ENCODE results near the gene LDLRAD4.

Gene LDLRAD4

DNA sequence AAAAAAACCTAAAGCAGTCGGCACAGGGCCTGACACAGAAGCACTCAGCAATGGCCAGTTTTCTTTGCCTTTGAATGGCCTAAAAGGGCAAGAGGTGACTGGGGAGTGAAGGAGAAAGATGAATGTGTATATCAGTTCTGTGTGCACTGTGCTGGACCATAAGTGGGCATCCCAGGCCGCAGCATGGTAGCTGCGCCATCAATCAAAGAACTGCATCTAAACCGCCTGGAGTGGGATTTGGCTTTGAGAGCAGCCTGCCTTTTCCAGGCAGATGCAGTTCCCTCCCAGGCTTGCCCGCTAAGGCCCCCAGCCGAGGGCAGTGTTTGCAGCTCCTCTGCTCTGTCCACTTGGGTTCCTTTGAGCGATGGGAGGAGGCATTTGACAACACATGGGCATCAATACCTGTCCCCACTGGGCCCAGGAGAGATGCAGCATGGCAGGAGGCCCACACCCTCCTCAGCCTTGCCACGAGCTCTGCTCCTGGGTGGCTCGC is 363.7 kb downstream of the LDLRAD4 start:
- no peaks in the 10 kb centered on the region for H3K9me3 ChIP-seq
- peaks cover 84% of the 10 kb centered on the region for H4K20me1 ChIP-seq
- H3K36me3 ChIP-seq, result peaks cover 33% of the 10 kb centered on the region
- H3K4me2 ChIP-seq, result peak overlapping the region; percentile 68; the same call in 1 of the 2 replicates
- no peaks in the 10 kb centered on the region for H3K27me3 ChIP-seq
- peaks cover 95% of the 10 kb centered on the region for H3K4me1 ChIP-seq
- no peak overlapping the region for H3K4me3 ChIP-seq
- H3K27ac ChIP-seq, result no peak overlapping the region
- no peak overlapping the region for H3K9ac ChIP-seq
- TF ChIP-seq Cebpa-rat (IDR thresholded peaks at IDR 0.05), result no peak

DNA sequence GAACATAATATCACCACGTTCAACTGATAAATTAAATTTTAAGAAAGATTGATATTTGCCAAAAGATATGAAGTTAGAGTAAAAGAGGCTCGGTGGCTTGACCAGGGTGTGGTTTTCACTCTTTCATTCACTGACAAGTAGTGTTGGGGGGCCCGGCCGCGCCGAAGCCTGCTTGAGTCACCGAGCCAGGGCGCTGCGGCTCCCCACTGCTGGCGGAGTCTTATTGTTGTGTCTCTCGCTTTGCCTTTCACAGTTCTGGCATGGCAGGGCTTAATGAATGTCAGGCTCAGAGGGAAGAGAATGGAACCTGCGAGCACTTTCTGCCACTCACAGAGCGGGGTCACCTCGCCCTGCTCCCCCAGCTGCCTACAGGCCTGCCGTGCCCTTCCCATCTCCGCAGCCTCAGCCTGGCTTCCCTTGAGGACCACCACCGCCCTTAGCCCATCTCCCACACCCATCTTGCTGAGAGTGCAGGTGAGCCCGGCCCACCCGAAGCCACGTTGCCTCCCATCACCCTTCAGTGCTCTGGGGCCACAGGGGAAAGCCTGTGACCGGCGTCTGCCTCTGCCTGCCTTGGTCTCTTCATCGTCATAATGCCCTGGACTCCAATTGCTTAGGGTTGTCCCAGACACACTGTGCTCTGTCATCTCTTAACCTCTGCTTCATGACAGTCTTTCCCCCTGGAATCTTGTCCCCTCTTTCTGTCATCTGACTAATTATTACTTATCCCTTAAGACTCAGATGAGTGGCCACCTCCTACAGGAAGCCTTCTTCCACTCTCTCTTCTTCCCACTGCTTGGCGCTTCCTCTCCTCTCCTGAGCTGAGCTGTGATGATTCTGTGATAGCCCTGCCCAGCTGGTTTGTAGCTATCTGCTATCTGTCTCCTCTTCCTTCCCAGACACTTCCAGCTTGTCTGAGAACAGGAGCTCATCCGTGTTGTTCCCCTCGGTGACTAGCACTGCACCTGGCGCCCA is 365.3 kb downstream of the LDLRAD4 start:
- no peaks in the 10 kb centered on the region for H3K9me3 ChIP-seq
- peaks cover 87% of the 10 kb centered on the region for H3K4me1 ChIP-seq
- no peak overlapping the region for H3K9ac ChIP-seq
- H3K4me2 ChIP-seq, result 0 out of 2 replicates have a peak overlapping the region, but pooled peaks have one; percentile 33
- H3K27ac ChIP-seq, result 0 out of 2 replicates have a peak overlapping the region, but pooled peaks have one; percentile 29
- H4K20me1 ChIP-seq, result peaks cover 78% of the 10 kb centered on the region
- H3K4me3 ChIP-seq, result no peak overlapping the region
- peaks cover 37% of the 10 kb centered on the region for H3K36me3 ChIP-seq
- H3K27me3 ChIP-seq, result no peaks in the 10 kb centered on the region
- TF ChIP-seq Cebpa-rat (IDR thresholded peaks at IDR 0.05), result no peak

DNA sequence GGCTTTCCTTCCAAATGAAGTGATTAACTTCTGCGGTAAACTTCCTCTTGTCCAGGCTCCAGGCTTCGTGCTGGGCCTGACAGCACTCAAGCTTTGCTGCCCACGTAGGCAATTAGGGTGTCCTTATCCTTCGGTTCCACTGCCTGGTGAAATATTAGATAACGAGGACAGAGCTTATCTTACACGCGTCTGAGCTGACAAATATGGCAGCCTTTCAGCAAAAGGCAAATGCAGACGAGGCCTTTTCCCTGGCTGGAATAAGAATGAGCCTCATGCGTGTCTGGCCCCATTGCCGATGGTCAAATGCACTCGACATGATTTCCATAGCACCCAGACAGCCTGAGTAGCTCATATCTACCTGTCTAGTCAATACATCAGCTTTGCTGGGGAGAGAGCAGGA is 366.3 kb downstream of the LDLRAD4 start:
- H3K4me1 ChIP-seq, result peaks cover 87% of the 10 kb centered on the region
- H3K4me2 ChIP-seq, result peak overlapping the region; percentile 33; the same call in 1 of the 2 replicates
- no peak for TF ChIP-seq Cebpa-rat (IDR thresholded peaks at IDR 0.05)
- no peak overlapping the region for H3K4me3 ChIP-seq
- H3K27me3 ChIP-seq, result no peaks in the 10 kb centered on the region
- no peaks in the 10 kb centered on the region for H3K9me3 ChIP-seq
- H4K20me1 ChIP-seq, result peaks cover 78% of the 10 kb centered on the region
- peaks cover 43% of the 10 kb centered on the region for H3K36me3 ChIP-seq
- no peak overlapping the region for H3K27ac ChIP-seq
- H3K9ac ChIP-seq, result no peak overlapping the region

DNA sequence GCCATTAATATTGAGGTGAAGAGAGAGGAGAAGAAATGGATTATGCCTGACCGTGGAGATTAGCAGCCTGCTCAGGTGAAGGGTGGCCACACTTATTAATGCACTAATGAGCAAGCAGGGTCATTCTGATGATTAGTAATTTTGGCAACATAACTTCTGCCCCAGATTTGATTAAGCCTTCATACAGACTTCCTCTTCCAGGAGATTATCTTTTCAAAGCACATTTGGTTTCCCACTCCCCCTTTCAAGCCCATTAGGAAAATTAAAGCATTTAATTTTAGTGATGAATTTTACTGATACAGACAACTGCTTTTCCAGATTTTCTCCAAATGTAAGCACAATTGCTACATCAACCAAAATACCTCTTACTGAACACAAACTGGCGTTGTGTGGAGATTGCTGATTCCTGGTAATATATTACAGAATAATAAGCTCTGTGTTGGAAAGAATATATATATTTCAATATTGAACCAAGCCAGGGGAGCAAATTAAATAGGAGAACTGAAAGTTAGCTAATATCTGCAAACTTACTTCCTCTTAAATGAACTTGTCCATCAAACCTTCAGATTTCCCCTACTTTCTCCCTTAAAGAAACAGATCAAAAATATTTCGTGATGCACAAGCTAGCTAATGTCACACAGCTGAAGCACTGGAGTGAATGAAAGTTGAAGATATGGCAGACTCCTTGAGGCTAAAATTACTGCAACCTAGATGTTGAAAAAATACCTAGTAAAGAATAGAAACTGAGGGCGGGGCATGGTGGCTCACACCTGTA is 367.0 kb downstream of the LDLRAD4 start:
- no peak overlapping the region for H3K4me3 ChIP-seq
- peaks cover 76% of the 10 kb centered on the region for H4K20me1 ChIP-seq
- H3K36me3 ChIP-seq, result peaks cover 43% of the 10 kb centered on the region
- no peaks in the 10 kb centered on the region for H3K9me3 ChIP-seq
- no peak overlapping the region for H3K9ac ChIP-seq
- H3K4me2 ChIP-seq, result peak overlapping the region; percentile 33
- no peak for TF ChIP-seq Cebpa-rat (IDR thresholded peaks at IDR 0.05)
- no peak overlapping the region for H3K27ac ChIP-seq
- no peaks in the 10 kb centered on the region for H3K27me3 ChIP-seq
- peaks cover 87% of the 10 kb centered on the region for H3K4me1 ChIP-seq

DNA sequence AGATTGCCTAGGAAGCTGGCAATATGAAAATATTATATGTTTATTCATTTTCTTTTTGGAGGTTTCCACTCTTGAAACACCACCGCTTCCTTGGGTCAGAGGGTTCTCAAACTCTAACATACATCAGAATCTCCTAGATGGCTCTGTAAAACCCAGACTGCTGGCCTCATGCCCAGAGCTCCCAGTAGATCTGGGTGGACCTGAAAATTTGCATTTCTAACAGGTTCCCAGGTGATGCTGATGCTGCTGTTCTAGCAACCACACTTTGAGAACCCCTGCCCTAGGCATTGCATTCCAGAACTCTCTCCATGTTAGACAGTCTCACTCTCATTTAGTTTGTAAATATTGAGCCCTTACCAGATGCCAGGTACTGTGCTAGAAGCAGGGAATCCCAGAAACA is 368.4 kb downstream of the LDLRAD4 start:
- H3K4me1 ChIP-seq, result peaks cover 87% of the 10 kb centered on the region
- H3K4me3 ChIP-seq, result no peak overlapping the region
- H3K36me3 ChIP-seq, result peaks cover 43% of the 10 kb centered on the region
- no peaks in the 10 kb centered on the region for H3K9me3 ChIP-seq
- H3K27ac ChIP-seq, result no peak overlapping the region
- H3K9ac ChIP-seq, result no peak overlapping the region
- no peaks in the 10 kb centered on the region for H3K27me3 ChIP-seq
- no peak for TF ChIP-seq Cebpa-rat (IDR thresholded peaks at IDR 0.05)
- H4K20me1 ChIP-seq, result peaks cover 75% of the 10 kb centered on the region
- no peak overlapping the region for H3K4me2 ChIP-seq

DNA sequence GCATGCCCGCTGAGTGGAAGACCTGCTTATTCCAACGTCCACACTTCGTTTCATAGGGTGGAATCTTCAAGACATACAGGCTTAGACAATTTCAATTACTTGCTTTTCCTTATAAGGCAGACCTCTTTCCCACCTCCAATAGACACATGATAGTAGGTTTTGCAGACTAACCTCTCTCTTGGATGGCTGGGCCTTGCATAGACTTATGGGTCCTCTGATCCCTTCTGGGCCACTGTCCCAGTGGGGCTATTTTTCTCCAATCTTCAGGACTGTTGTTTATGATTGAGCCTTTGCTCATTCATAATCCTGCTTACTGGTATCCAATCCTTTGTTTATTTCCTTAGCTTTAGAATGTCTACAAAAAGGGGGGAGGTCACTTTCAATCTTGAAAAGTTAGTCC is 368.9 kb downstream of the LDLRAD4 start:
- Histone ChIP-seq H3K9me3 (no peaks in the 10 kb centered on the region), H3K36me3 (peaks cover 39% of the 10 kb centered on the region), H4K20me1 (peaks cover 71% of the 10 kb centered on the region), H3K4me3 (no peak overlapping the region), H3K4me1 (peaks cover 87% of the 10 kb centered on the region), H3K27ac (no peak overlapping the region), H3K4me2 (no peak overlapping the region), H3K27me3 (no peaks in the 10 kb centered on the region), H3K9ac (no peak overlapping the region)
- no peak for TF ChIP-seq Cebpa-rat (IDR thresholded peaks at IDR 0.05)

DNA sequence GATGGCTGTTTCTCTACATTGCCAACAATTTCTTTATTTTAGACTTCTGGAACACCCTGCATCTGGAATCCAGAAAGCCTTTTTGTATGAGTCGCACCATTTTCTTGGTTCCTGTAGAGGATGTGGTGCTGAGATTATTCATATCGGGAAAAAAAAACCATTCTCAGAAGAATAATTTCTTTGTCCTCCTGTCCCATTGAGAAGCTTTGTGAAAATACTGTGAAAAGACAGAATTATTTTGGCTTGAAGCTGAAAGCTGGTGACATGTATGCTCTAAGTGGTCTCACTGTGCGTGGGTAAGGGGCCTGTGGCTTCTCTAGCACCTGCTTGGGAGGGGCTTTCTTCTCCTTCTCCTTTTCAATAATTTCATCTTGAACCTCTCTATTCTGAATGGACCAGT is 369.4 kb downstream of the LDLRAD4 start:
- peaks cover 38% of the 10 kb centered on the region for H3K36me3 ChIP-seq
- TF ChIP-seq Cebpa-rat (IDR thresholded peaks at IDR 0.05), result no peak
- H3K4me3 ChIP-seq, result no peak overlapping the region
- H4K20me1 ChIP-seq, result peaks cover 71% of the 10 kb centered on the region
- H3K4me2 ChIP-seq, result no peak overlapping the region
- H3K27ac ChIP-seq, result no peak overlapping the region
- no peak overlapping the region for H3K9ac ChIP-seq
- H3K4me1 ChIP-seq, result peaks cover 87% of the 10 kb centered on the region
- no peaks in the 10 kb centered on the region for H3K27me3 ChIP-seq
- H3K9me3 ChIP-seq, result no peaks in the 10 kb centered on the region

DNA sequence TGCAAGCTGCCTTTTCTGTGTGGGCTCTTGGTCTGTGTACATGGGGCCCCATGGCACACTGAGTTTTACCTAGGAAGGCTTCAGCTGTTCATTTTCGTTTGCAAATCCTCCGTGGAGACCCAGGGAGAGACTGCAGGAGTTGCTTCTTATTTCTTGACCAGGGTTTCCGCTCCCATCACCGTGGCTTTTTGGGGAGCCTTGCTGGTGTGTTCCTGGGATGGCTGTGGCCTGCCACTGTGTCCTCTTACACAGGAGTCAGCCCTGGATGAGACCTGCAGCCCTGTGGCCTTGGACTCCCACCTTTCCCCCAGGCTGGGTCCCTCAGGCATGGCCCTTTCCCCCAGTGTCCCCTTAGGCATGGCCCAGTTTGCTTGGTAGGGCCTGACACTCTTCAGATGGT is 370.8 kb downstream of the LDLRAD4 start:
- Histone ChIP-seq H3K4me3 (no peak overlapping the region), H3K9me3 (peaks cover 8% of the 10 kb centered on the region), H3K36me3 (peaks cover 42% of the 10 kb centered on the region), H3K4me2 (no peak overlapping the region), H3K4me1 (peaks cover 91% of the 10 kb centered on the region), H3K27me3 (no peaks in the 10 kb centered on the region), H3K27ac (peak overlapping the region; percentile 45), H3K9ac (no peak overlapping the region), H4K20me1 (peaks cover 69% of the 10 kb centered on the region)
- TF ChIP-seq Cebpa-rat (IDR thresholded peaks at IDR 0.05), result no peak

DNA sequence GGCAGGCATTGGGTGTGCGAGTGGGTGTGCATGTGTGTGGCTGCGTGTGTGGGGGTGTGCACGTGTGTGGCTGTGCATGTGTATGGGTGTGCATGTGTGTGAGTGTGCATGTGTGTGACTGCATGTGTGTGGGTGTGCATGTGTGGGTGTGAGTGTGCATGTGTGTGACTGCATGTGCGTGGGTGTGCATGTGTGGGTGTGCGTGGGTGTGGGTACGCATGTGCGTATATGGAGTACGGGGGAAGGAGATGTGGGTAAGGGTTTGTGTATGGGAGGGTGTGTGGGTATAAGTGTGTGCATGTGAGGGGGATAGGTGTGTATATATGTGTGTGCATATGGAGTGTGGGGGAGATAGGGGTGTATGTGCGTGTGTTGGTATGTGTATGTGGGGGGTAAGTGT is 371.4 kb downstream of the LDLRAD4 start:
- no peak for TF ChIP-seq Cebpa-rat (IDR thresholded peaks at IDR 0.05)
- H3K4me1 ChIP-seq, result peaks cover 86% of the 10 kb centered on the region

More for the DNA sequence above, 371.4 kb downstream of the LDLRAD4 start:
- Histone ChIP-seq H3K9ac (no peak overlapping the region), H3K4me3 (no peak overlapping the region), H3K27ac (no peak overlapping the region), H3K4me2 (peak overlapping the region; percentile 60; the same call in 1 of the 2 replicates), H3K36me3 (peaks cover 37% of the 10 kb centered on the region), H3K27me3 (no peaks in the 10 kb centered on the region), H3K9me3 (peaks cover 13% of the 10 kb centered on the region), H4K20me1 (peaks cover 66% of the 10 kb centered on the region)

All from BLaER1 (cell line).